Right lung (tissue), 5 donors: ENCODE data around the gene SIM2. TPM values are rescaled to one million over a fixed set of nuclear protein-coding genes. Genes with fewer than 3 reads are reported as not detected.

ENCODE experiments used
- DNase-seq, 2 donors: peaks; one replicate each; pipeline ENCODE4 v3.0.0-alpha.2; 2013
- polyA plus RNA-seq, 5 donors: library from polyadenylated mRNA; unstranded; fragments of 120-200 nt; gene quantifications; one replicate each; pipeline versions ENCODE4 v1.2.1 to v1.2.3, GENCODE V29; 2013; ENCODE audit warnings: inconsistent platforms in 1 of 5, low replicate concordance in 1 of 5; ENCODE audit not compliant: insufficient read length in 5 of 5, insufficient read depth in 1 of 5

SIM2 gene
- polyA plus RNA-seq, 5 donors, result 0.99 to 1.9 (median 1.3) TPM

DNA sequence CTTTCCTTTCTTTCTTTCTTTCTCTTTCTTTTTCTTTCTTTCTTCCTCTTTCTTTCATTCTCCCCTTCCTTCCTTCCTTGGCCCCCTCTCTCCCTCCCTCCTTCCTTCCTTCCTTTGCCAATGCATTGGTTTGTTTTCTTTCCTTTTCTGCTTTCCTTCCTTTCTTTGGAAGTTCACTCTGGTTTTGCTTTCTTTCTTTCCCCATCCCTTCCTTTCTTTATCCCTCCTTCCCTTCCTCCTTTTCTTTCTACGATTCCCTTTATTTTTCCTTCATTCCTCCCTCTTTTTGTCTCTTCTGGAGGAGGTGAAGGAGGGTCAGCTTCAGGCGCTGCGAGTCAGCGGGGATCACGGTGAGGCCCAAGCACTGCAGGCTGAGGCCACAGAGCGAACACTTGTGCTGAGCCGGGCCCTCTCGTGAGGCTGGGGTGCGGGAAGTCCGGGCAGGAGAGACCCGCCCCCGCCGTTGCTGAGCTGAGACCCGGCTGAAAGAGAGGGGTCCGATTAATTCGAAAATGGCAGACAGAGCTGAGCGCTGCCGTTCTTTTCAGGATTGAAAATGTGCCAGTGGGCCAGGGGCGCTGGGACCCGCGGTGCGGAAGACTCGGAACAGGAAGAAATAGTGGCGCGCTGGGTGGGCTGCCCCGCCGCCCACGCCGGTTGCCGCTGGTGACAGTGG, 1.5 kb downstream of the SIM2 start:
- no peak for DNase-seq

DNA sequence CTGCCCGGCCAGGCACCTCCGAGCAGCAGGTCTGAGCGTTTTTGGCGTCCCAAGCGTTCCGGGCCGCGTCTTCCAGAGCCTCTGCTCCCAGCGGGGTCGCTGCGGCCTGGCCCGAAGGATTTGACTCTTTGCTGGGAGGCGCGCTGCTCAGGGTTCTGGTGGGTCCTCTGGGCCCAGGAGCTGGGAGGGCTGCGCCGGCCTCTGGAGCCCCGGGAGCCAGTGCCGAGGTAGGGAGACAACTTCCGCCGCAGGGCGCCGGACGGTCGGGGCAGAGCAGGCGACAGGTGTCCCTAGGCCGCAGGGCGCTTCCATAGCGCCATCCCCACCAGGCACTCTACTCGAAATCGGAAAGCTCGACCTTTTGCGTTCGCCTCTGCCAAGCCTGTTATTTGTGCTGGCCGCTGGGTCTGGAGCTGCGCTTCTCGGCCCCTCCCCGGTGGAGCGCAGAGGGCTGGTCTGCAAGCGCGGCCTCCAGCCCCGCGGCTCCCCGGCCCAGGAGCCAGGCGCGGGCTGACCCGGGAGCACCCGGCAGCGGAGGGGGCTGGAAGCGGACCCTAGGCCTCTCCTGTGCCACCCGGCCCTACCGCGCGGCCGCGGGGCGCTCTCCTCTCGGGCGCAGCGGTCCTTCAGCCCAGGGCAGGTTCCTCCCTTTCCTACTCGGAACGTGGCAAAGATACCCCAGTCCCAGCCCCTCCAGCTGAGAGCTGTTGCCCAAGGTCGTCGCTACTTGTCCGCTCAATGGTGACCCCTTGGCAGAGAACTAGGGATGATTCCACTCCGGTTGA, 2.2 kb downstream of the SIM2 start:
- DNase-seq, result no peak

DNA sequence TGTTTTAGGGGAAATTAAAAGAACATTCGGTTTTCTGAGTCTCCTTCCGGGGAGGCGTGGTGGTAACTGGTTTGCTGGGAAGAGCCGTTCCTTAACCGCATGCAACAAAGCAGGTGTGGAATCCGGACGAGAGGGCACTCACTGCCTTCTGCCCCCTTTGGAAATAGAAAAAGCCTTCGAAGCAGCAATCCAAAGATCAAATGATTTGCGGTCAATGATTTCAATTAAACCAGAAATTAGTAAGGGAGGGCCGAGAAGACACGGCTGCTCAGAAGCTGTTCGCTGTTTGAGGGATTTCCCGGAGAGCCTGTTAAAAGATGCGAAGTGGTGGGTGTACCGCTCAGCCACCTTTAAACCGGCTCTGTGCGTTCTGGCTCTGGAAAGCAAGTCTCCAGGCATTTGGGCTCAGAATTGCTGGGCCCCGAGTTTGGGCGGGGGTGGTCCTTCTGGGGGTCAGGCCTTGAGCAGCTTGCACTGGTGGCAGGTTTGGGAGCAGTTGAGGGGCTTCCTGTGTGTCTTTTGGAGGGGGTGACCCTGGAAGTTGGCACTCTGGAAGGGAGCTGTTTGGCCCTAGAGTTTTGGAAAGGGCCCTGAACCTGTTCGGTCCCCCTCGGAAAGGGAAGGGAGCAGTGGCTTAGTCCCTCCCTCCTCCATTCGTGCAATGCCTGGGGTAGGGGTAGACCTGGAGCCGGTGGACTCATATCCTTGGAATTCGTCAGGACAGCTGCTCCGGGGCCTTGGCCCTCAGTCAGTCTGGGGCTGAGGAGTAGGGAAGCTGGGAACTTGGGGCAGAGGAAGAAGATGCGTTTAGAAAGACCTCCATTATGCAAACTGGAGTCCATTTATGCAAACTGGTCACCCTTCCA, 3.1 kb downstream of the SIM2 start:
- DNase-seq, result no peak

DNA sequence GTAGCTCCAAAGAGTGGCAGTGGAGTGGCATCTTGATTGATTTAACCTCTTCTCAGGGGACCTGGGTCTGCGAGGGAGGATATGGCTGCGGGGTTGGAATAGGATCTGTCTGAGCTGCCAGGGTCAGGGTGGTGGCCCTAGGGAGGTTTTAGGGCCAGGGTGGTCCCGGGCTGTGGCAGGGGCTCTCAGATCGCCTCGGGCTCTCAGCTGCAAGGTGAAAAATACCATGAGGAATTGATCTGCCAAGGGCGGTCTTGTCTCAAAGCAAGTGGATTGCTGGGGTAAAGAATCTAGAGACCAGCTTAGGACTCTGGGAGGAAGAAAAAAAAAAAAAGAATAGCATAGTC, 3.7 kb downstream of the SIM2 start:
- no peak for DNase-seq

DNA sequence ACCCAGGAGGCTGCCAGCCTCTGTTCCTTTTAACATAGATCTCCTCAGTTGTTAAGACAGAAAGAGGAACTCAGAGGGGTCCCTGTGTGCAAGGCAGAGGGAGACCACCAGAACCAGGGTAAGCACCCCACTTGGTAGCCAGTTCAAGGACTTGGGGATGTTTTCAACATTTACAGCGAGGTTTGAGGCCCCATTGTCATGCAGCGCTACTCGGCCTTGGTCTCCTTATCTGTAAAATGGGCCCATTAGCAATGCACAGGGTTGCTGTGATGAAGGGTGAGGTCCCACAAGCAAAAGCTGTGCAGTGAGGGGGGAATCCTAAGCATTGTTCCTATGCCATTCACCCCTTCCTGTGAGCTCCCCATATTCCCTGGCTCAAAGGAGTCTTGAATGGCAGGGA, 4.2 kb downstream of the SIM2 start:
- DNase-seq, result no peak

DNA sequence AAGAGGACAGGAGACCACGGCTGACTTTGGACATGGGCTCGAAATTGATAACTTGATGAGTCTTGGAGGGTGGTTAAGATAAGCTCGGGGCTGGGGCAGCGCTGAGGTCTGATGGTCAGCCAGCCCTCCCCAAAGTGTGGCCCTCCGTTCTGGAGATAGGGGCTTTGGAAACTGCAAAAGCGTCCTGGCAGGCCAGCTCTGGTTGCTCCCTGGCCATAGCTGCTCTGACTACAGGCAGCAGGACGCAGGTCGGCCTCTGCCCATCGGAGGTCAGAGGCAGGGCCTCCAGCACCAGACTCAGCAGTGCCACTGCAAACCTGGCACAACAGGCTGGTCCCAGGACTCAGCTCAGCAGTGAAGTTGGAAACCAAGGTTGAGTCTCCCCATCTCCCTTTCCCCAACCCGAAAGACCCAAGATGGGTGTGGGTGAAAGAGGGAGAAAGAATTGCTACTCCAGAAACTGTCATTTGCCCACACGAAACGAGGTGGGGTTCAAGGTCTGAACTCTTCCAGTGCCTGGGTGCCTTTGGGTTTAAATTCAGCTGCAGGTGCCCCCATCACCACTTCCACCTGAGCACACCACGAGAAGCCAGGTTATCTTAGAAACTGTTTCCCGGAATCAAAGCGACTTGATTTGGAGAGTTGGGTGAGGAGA, 4.8 kb downstream of the SIM2 start:
- no peak for DNase-seq

DNA sequence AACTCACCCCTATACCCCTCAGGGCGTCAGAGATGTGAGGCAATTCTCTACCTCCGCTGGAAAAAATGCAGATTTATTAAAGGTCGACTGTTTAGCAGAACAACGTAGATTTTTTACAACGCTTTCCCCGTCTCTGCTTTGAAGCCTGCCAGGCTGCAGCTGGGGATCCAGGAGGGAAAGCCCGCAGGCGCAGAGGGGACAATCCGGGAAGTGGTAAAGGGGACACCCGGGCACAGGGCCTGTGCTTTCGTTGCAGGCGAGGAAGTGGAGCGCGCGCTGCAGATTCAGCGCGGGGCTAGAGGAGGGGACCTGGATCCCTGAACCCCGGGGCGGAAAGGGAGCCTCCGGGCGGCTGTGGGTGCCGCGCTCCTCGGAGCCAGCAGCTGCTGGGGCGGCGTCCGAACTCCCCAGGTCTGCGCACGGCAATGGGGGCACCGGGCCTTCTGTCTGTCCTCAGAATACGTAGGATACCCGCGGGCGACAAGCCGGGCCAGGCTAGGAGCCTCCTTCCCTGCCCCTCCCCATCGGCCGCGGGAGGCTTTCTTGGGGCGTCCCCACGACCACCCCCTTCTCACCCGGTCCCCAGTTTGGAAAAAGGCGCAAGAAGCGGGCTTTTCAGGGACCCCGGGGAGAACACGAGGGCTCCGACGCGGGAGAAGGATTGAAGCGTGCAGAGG, 5.5 kb downstream of the SIM2 start:
- no peak for DNase-seq

DNA sequence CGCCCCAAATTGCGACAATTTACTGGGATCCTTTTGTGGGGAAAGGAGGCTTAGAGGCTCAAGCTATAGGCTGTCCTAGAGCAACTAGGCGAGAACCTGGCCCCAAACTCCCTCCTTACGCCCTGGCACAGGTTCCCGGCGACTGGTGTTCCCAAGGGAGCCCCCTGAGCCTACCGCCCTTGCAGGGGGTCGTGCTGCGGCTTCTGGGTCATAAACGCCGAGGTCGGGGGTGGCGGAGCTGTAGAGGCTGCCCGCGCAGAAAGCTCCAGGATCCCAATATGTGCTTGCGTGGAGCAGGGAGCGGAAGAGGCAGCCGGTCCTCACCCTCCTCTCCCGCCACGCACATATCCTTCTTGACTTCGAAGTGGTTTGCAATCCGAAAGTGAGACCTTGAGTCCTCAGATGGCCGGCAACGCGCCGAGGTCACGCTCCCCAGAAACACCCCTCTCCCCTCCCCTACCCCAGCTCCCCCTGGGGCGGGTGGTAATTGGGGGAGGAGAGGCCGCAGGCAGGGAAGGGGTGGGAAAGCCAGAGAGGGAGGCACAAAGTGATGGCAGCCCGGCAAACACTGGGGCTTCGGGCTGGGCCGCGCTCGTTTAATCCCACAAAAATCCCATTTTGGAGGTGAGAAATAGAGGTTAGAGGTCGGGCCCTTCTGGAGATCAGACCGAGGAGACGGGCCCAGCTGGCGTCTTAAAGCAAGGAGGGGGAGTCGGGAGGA, 6.2 kb downstream of the SIM2 start:
- DNase-seq, result no peak

DNA sequence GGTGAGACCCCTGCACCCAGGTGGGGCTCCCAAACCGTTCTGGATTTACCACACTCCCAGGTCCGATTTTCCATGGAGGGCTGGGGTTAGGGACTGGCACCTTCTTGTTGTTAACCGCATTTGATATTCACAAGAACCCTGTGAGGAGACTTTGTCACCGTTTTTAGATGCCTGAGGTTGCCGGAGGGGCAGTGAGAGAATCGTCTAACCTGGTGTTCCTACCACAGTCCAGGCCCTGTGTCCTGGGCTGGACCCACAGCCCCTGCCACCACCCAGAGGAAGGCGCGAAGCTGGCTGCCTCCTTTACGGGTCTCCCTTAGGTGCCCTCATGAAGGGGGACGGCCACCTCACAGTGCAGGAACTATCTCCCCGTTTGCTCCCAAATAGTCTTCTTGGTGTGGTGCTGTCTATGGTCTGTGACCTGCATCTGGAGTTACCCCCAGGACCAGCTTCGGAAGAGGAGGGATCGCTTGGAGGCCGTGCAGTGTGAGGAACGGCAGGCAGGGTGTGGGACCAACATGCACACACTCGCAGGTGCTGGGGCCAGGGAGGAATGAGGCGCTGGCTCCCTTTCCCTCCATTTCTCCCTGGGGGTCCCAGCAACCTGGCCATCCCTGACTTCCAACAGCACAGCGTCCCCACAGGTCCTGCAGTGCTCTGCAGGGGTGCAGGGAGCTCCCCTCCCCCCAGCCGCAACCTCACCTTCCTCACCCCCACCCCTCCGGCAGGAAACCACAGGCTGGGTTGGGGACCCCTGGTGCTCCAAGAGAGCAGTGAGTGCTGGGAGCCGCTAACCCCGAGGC, 7.0 kb downstream of the SIM2 start:
- no peak for DNase-seq

DNA sequence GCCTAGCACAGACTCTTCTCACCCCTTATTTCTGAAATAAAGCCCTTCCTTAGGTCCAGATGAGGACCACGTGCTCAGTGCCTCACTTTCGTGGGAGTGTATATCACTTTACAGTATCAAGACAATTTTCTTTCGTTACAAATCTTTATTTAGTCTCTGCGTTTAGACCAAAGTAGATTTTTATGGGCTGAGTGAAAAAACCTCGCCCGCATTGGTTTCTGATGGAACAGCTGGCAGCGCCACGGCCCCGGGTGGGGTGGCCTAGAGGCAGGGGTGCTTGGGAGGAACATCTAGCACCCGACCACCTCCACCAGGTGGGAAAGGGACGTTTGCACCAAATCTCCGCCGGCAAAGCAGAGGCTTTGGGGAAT, 7.6 kb downstream of the SIM2 start:
- DNase-seq, result no peak

DNA sequence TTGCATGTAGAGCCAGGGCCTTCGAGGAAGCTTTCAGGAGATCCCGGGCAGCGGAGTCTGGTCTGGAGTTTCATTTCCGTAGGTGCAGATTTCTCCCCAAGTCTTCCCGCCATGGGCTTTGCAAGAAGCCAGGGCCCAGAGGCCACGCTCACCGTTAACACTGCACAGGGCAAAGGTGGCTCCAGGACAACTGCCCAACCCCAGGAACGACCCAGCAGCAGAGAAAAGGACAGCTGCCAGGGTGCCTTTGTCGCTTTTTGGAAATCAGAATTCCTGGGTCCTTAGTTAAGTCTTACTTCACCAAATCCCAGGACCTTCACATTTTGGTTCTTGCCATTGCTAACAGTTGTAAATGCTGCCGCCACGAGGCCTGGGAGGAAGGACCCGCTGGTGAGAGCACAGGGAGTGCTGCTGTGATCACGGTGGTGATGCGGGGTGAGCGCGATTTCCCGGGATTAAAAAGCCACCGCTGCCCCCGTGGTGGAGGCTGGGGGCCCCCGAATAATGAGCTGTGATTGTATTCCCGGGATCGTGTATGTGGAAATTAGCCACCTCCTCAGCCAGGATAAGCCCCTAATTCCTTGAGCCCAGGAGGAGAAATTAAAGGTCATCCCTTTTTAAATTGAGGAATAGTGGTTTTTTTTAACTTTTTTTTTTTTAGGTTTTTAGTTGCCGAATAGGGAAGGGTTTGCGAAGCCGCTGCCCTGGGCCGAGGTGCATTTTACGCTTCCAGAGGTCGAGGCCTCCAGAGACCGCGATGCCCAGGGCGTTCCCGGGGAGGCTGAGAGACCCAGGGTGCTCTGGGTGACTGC, 8.2 kb downstream of the SIM2 start:
- DNase-seq, result no peak

DNA sequence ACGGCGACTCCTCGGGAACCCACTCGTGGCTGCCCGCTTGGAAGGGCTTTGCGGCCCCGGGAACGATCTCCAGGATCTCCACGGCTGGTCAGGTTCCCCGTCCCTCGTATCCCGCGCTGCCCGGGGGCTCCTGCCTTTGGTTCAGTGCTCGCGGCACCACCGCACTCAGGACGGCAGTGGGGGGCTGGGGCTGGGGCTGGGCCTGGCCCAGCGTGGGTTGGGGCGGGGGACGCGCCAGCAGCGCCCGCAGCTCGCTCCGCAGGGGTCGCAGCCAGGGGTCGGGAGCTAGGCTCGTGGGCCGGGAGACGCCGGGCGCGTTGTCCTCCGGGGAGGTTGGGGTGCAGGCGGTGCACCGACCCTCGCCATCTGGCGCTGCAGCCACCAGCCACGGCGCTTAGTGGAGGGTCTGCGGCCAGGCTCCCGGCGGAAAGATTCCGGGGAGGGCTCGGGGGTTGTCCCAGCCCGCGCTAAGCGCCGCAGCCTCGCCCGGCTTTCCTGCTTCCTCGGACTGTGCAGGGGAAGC, 8.9 kb downstream of the SIM2 start:
- DNase-seq, result no peak

DNA sequence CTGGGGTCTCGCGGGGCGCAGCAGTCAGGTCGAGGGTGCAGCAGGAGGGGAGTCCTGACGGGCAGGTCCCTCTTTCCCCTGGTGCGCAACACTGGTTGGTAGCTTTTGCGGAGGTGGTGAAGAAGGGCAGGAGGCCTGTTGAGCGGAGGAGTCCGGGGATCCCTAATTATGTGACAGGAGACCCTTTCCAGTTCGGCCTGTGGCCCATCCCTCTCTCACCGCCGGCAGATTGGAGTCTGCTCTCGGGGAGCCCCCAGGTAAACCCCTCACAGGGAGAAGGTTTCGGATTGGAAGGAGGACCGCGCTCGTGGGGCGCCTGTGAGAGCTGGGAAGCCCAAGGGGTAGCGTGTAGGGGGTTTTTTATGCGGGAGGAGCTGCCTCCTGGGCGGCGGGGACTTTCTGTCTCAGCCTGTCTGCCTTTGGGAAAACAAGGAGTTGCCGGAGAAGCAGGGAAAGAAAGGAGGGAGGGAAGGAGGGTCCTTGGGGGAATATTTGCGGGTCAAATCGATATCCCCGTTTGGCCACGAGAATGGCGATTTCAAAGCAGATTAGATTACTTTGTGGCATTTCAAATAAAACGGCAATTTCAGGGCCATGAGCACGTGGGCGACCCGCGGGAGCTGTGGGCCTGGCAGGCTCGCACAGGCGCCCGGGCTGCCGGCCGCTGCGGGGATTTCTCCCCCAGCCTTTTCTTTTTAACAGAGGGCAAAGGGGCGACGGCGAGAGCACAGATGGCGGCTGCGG, 9.5 kb downstream of the SIM2 start:
- no peak for DNase-seq

DNA sequence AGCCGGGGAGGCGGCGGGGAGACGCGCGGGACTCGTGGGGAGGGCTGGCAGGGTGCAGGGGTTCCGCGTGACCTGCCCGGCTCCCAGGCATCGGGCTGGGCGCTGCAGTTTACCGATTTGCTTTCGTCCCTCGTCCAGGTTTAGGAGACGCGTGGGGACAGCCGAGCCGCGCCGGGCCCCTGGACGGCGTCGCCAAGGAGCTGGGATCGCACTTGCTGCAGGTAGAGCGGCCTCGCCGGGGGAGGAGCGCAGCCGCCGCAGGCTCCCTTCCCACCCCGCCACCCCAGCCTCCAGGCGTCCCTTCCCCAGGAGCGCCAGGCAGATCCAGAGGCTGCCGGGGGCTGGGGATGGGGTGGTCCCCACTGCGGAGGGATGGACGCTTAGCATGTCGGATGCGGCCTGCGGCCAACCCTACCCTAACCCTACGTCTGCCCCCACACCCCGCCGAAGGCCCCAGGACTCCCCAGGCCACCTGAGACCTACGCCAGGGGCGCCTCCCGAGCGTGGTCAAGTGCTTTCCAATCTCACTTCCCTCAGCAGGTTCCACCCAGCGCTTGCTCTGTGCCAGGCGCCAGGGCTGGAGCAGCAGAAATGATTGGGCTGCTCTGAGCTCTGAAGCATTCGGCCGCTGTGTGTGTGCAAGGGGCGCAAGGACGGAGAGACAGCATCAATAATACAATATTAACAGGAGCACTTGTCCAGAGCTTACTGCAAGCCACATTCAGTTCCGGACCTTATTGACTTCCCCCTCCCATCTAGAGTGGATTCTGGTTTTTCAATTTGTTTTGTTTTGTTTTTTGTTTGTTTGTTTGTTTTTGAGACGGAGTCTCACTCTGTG, 10.3 kb downstream of the SIM2 start:
- DNase-seq, result no peak

DNA sequence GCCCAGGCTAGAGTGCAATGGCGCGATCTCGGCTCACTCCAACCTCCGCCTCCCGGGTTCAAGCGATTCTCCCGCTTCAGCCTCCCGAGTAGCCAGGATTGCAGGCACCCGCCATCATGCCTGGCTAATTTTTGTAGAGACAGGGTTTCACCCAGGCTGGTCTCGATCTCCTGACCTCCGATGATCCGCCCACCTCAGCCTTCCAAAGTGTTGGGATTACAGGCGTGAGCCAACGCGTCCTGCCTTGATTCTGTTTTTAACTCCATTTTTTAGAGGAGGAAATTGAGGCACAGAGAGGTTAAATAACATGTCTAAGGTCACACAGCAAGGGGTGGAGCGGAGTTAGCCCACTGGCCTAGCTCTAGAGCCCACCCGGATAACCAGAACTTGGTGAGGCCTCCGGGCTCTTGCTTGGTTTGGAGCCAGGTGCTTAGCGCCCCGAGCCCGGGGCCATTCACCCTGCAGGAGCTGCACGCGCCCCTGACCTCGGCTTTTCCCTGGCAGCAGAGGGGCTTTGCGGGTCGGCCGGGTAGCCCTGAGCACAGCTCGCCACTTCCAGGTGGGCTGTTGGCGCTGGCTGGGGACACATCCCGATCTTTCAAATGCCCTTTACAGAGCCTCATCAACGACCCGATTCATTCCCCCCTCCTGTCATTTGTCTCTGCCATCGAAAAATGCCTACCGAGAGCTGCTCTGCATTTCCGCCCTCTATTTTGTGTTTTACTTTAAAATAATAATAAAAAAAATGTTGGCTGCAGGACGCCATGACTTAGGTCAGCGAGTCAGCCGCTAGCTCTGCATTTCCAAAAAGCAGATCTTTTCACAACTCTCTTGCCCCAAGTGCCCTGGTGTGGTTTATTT, 11.2 kb downstream of the SIM2 start:
- no peak for DNase-seq

DNA sequence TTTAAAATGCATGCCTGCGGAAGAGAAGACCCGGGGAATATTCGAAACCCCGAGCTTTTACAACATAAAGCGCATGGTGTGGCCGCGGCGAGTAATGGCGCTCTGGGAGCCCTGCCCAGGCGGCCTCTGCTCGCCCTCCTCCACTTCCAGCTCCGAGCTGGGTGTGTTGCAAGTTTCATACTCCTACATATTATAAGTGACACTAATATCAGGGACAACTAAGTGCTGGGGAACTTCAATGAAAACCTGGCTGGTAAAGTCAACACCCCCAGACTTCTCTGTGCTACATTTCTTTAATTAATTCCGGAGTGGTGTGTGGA, 11.8 kb downstream of the SIM2 start:
- DNase-seq, result no peak
